ENCODE measurements around the gene COPS6.

DNA sequence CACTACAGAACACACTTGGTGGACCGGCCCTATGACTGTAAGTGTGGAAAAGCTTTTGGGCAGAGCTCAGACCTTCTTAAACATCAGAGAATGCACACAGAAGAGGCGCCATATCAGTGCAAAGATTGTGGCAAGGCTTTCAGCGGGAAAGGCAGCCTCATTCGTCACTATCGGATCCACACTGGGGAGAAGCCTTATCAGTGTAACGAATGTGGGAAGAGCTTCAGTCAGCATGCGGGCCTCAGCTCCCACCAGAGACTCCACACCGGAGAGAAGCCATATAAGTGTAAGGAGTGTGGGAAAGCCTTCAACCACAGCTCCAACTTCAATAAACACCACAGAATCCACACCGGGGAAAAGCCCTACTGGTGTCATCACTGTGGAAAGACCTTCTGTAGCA, 24.6 kb upstream of the COPS6 start:
- TF ChIP-seq, protein P1, sequence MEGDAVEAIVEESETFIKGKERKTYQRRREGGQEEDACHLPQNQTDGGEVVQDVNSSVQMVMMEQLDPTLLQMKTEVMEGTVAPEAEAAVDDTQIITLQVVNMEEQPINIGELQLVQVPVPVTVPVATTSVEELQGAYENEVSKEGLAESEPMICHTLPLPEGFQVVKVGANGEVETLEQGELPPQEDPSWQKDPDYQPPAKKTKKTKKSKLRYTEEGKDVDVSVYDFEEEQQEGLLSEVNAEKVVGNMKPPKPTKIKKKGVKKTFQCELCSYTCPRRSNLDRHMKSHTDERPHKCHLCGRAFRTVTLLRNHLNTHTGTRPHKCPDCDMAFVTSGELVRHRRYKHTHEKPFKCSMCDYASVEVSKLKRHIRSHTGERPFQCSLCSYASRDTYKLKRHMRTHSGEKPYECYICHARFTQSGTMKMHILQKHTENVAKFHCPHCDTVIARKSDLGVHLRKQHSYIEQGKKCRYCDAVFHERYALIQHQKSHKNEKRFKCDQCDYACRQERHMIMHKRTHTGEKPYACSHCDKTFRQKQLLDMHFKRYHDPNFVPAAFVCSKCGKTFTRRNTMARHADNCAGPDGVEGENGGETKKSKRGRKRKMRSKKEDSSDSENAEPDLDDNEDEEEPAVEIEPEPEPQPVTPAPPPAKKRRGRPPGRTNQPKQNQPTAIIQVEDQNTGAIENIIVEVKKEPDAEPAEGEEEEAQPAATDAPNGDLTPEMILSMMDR (IDR thresholded peaks at IDR 0.05): no peak
- no peak for TF ChIP-seq POLR2A (IDR thresholded peaks at IDR 0.05)
